ENCODE data around the gene NUDT8. TPM values are rescaled to one million over a fixed set of nuclear protein-coding genes. Genes with fewer than 3 reads are reported as not detected.
A peak's percentile ranks its signal among the peaks of the same experiment; 100 is the strongest.
"Not testable (repeated sequence)": the region's sequence is repeated elsewhere in the genome, so short reads cannot be mapped to it uniquely, and the experiment has no call there.

The NUDT8 gene
- total RNA-seq, 1 donor from 2014 or later = 22.6 TPM

GRCh38 chr11:67619683-67620618 lies 9.8 kb downstream of the NUDT8 start:
- intact Hi-C loops (cut with micrococcal nuclease) = loop anchor here (5.0 kb wide), 1 partner anchor 38 kb away; the partner anchor contains the start of gene GSTP1

GRCh38 chr11:67618901-67619659 lies 10.7 kb downstream of the NUDT8 start:
- H3K27ac Mint-ChIP-seq; H3K36me3 Mint-ChIP-seq (ENCODE audit: low read depth); H3K4me3 Mint-ChIP-seq; H3K9me3 Mint-ChIP-seq; DNase-seq; H3K4me1 Mint-ChIP-seq; H3K27me3 Mint-ChIP-seq: not testable (repeated sequence)
- intact Hi-C loops (cut with micrococcal nuclease) = loop anchor here (5.0 kb wide), 1 partner anchor 37 kb away; the partner anchor contains the start of gene GSTP1

More at GRCh38 chr11:67619683-67620618, 9.8 kb downstream of the NUDT8 start:
- not testable (repeated sequence) for DNase-seq; H3K36me3 Mint-ChIP-seq (ENCODE audit: low read depth); H3K27me3 Mint-ChIP-seq; H3K9me3 Mint-ChIP-seq; H3K4me3 Mint-ChIP-seq; H3K27ac Mint-ChIP-seq; H3K4me1 Mint-ChIP-seq

GRCh38 chr11:67617243-67617953 lies 12.3 kb downstream of the NUDT8 start:
- no peak for DNase-seq
- H3K27ac Mint-ChIP-seq = no peak overlapping the region
- intact Hi-C loops (cut with micrococcal nuclease) = loop anchor here (5.0 kb wide), 1 partner anchor 35 kb away; the partner anchor contains the start of gene GSTP1
- no peaks in the 10 kb centered on the region for H3K27me3 Mint-ChIP-seq
- peaks cover 16% of the 10 kb centered on the region for H3K4me1 Mint-ChIP-seq
- peaks cover 9% of the 10 kb centered on the region for H3K36me3 Mint-ChIP-seq (ENCODE audit: low read depth)
- no peak overlapping the region for H3K4me3 Mint-ChIP-seq
- no peaks in the 10 kb centered on the region for H3K9me3 Mint-ChIP-seq

- intact Hi-C loops (cut with micrococcal nuclease) = loop anchor here (5.0 kb wide), 1 partner anchor 34 kb away; the partner anchor contains the start of gene GSTP1
- H3K9me3 Mint-ChIP-seq = no peaks in the 10 kb centered on the region
- H3K4me1 Mint-ChIP-seq = peaks cover 16% of the 10 kb centered on the region
- peak overlapping the region; percentile 2 for H3K27ac Mint-ChIP-seq
- no peak for DNase-seq
- H3K4me3 Mint-ChIP-seq = no peak overlapping the region
- no peaks in the 10 kb centered on the region for H3K27me3 Mint-ChIP-seq
- peaks cover 14% of the 10 kb centered on the region for H3K36me3 Mint-ChIP-seq (ENCODE audit: low read depth)
Measured at GRCh38 chr11:67616431-67617242, 13.1 kb downstream of the NUDT8 start.

DNA sequence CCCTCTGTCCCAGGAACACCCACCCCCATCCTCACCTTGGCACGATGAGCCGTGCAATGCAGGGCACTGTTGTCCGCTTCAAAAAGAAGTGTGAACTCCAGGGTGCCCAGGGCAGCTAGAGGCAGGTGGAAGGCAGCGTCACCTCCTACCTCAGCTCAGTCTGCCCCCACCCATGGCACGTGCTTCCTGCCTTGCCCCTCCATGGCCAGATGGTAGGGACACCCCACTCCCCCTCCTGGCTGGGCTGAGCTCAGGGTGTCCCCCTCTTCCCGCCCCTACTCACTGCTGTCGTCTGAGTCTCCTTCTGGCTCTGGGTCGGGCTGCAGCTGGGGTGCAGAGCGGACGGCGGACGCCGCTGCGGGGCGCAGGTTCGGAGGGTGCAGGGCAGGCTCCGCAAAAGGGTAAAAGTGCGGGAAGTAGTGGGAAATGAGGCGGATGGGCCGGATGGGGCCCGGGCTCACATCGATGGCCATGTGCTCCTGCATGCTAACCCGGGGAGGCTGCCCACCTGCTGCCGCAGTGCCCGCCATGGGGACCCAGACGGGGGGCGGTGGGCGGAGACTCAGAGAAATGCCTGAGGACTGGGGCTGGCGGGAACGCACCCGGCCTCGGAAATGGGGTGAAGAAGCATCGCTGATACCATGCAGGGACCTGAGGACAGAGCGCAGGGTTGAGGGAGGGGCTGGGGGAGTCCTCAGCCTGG lies 13.9 kb downstream of the NUDT8 start:
- no peak overlapping the region for H3K27ac Mint-ChIP-seq
- H3K36me3 Mint-ChIP-seq (ENCODE audit: low read depth) = peaks cover 16% of the 10 kb centered on the region
- intact Hi-C loops (cut with micrococcal nuclease) = loop anchor here (5.0 kb wide), 1 partner anchor 34 kb away; the partner anchor contains the start of gene GSTP1

DNA sequence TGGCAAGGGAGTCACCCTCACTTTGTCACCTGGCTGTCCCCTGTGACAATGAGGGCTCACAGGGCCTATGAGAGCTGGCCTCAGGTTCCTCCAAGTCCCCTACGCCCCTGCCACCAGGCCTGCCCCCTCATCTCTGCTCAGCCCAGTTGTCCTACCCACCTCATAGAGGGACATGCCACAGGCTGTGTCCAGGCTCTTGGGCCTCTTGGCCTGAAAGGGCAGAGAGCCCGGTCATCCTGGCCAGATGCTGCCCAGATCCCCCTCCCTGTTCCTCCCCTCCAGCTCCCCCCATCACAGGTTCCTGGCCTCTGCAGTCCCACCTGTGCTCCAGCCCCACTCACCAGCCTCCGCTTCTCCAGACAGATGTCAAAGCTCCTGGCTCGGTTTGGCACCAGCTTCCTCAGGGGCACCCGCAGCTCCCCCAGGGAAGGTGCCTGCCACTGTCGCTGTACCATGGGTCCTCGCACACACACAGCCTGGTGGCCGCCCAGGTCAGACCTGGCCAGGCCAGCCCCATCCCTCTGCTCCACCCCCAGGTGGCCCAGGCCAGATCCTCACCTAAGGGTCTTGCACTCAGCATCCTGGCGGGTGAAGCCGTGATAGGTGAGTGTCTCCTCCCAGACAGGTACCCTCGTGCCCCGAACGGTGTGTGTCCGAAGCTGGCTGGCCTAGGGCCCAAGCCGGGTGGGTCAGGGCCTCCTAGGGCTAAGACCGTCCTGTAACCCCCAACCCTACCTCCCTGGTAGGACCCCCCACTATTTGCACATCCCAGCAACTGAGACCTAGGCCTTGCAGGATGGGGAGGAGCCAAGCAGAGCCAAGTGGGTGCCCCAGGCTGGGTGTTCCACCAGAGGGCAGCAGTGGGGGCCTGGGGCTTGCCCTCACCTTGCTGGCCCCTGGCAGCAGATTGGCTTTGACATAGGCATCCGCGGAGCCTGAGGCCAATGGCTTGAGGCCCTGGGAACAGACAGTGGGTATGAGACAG lies 14.7 kb downstream of the NUDT8 start:
- Mint-ChIP-seq H3K27me3 (no peaks in the 10 kb centered on the region), H3K27ac (peak overlapping the region; percentile 99), H3K4me1 (peaks cover 16% of the 10 kb centered on the region), H3K9me3 (no peaks in the 10 kb centered on the region), H3K4me3 (peak overlapping the region; percentile 84), H3K36me3 (ENCODE audit: low read depth) (peaks cover 24% of the 10 kb centered on the region)
- intact Hi-C loops (cut with micrococcal nuclease) = loop anchor here (1.0 to 5.0 kb wide), 3 partner anchors 9 to 33 kb away; partner anchors contain the start of genes GSTP1 and NDUFV1
- peak; percentile 89 for DNase-seq

More for the DNA sequence above, 13.9 kb downstream of the NUDT8 start:
- no peak for DNase-seq
- no peak overlapping the region for H3K4me3 Mint-ChIP-seq
- peaks cover 16% of the 10 kb centered on the region for H3K4me1 Mint-ChIP-seq
- H3K9me3 Mint-ChIP-seq = no peaks in the 10 kb centered on the region
- H3K27me3 Mint-ChIP-seq = no peaks in the 10 kb centered on the region

GRCh38 chr11:67613960-67614715 lies 15.6 kb downstream of the NUDT8 start:
- H3K4me1 Mint-ChIP-seq = peaks cover 16% of the 10 kb centered on the region
- H3K36me3 Mint-ChIP-seq (ENCODE audit: low read depth) = peaks cover 28% of the 10 kb centered on the region
- peak; percentile 96 for DNase-seq
- H3K9me3 Mint-ChIP-seq = no peaks in the 10 kb centered on the region
- no peaks in the 10 kb centered on the region for H3K27me3 Mint-ChIP-seq
- intact Hi-C loops (cut with micrococcal nuclease) = loop anchor here (1.0 kb wide), 2 partner anchors 8 to 16 kb away; partner anchors contain the start of gene NDUFV1
- peak overlapping the region; percentile 99 for H3K27ac Mint-ChIP-seq
- peak overlapping the region; percentile 84 for H3K4me3 Mint-ChIP-seq

DNA sequence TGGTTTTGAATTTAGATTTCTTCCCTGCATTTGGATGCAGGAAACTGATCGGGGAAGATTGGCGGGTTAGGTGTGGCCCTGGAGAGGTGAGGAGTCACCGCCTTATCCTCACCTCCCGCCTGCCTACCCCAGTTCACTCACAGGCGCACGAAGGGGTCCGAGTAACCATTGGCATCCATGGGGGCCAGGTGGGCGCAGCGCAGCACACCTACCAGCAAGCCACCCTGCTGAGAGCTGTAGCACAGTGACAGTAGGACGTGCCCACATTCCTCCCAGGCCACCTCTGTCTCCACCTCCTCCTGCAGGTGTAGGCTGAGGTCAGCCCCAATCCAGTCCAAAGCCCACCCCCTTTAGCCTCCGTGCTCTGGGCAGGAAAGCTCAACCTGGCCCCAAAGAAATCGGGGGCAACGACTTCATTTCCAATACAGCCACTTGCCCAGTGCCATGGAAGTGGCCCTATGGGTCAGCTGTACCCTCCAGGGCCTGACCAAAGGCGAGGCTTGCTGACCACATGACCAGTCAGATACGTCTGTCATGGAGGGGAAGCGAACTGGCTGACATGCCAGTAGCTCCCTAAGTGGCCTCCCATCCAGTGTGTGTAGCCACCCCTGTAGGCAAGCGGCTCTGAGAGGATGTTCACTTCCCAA lies 16.3 kb downstream of the NUDT8 start:
- Mint-ChIP-seq H3K36me3 (ENCODE audit: low read depth) (peaks cover 35% of the 10 kb centered on the region), H3K9me3 (no peaks in the 10 kb centered on the region), H3K27ac (peak overlapping the region; percentile 99), H3K4me3 (peak overlapping the region; percentile 84), H3K4me1 (peaks cover 21% of the 10 kb centered on the region), H3K27me3 (no peaks in the 10 kb centered on the region)
- no peak for DNase-seq
- intact Hi-C loops (cut with micrococcal nuclease) = no loop called here

- peaks cover 27% of the 10 kb centered on the region for H3K4me1 Mint-ChIP-seq
- DNase-seq = peak; percentile 55
- no peak overlapping the region for H3K4me3 Mint-ChIP-seq
- intact Hi-C loops (cut with micrococcal nuclease) = no loop called here
- H3K36me3 Mint-ChIP-seq (ENCODE audit: low read depth) = peaks cover 37% of the 10 kb centered on the region
- peak overlapping the region; percentile 99 for H3K27ac Mint-ChIP-seq
- no peaks in the 10 kb centered on the region for H3K27me3 Mint-ChIP-seq
- H3K9me3 Mint-ChIP-seq = no peaks in the 10 kb centered on the region
Measured at GRCh38 chr11:67612751-67613150, 17.0 kb downstream of the NUDT8 start.

- intact Hi-C loops (cut with micrococcal nuclease) = no loop called here
- Mint-ChIP-seq H3K36me3 (ENCODE audit: low read depth) (peaks cover 37% of the 10 kb centered on the region), H3K9me3 (no peaks in the 10 kb centered on the region), H3K4me3 (no peak overlapping the region), H3K4me1 (peaks cover 25% of the 10 kb centered on the region), H3K27me3 (no peaks in the 10 kb centered on the region), H3K27ac (peak overlapping the region; percentile 15)
- DNase-seq = no peak
Measured at GRCh38 chr11:67611704-67612587, 17.8 kb downstream of the NUDT8 start.
